BLaER1 (cell line): ENCODE results near the gene ZNF525.

Source experiments
- H3K27ac ChIP-seq: shearing (Covaris generic); formaldehyde crosslinking; 2 replicates; pipeline ENCODE4 v1.8.1; 2022
- H3K27me3 ChIP-seq: shearing (Covaris generic); formaldehyde crosslinking; 2 replicates; pipeline ENCODE4 v1.8.1; 2022
- H3K36me3 ChIP-seq: shearing (Covaris generic); formaldehyde crosslinking; 2 replicates; pipeline ENCODE4 v1.8.1; 2022
- H3K4me1 ChIP-seq: shearing (Covaris generic); formaldehyde crosslinking; 2 replicates; pipeline ENCODE4 v1.8.1; 2022
- H3K4me2 ChIP-seq: shearing (Covaris generic); formaldehyde crosslinking; 2 replicates; pipeline ENCODE4 v1.8.1; 2022
- H3K4me3 ChIP-seq: shearing (Covaris generic); formaldehyde crosslinking; 2 replicates; pipeline ENCODE4 v1.8.1; 2022
- H3K9ac ChIP-seq: shearing (Covaris generic); formaldehyde crosslinking; 2 replicates; pipeline ENCODE4 v1.8.1; 2022
- H3K9me3 ChIP-seq: shearing (Covaris generic); formaldehyde crosslinking; 2 replicates; pipeline ENCODE4 v1.8.1; 2022
- H4K20me1 ChIP-seq: shearing (Covaris generic); formaldehyde crosslinking; 2 replicates; pipeline ENCODE4 v1.8.1; 2022
- Cebpa-rat ChIP-seq: shearing (Covaris generic); IDR thresholded peaks from 2 replicates; pipeline ENCODE4 v1.8.1; 2022

The ZNF525 gene

GRCh38 chr19:53424968-53425597 is 59.6 kb downstream of the ZNF525 start:
- H4K20me1 ChIP-seq: no peaks in the 10 kb centered on the region
- H3K4me1 ChIP-seq: no peaks in the 10 kb centered on the region
- H3K9ac ChIP-seq: no peak overlapping the region
- no peak overlapping the region for H3K4me3 ChIP-seq
- no peaks in the 10 kb centered on the region for H3K36me3 ChIP-seq
- TF ChIP-seq Cebpa-rat: no peak
- H3K27me3 ChIP-seq: no peaks in the 10 kb centered on the region
- H3K27ac ChIP-seq: no peak overlapping the region
- H3K9me3 ChIP-seq: 0 out of 2 replicates have a peak, but pooled peaks cover 5% of the 10 kb centered on the region
- H3K4me2 ChIP-seq: no peak overlapping the region

GRCh38 chr19:53431399-53432087 is 66.0 kb downstream of the ZNF525 start, which contains the start of gene ZNF761:
Gene ZNF761 (plus strand): TSS chr19:53431984. CDS start chr19:53447269, 15,285 bp downstream.
- no peaks in the 10 kb centered on the region for H4K20me1 ChIP-seq
- peak within 1 kb of the TSS; percentile 86 for H3K27ac ChIP-seq

GRCh38 chr19:53432088-53432661 is 66.7 kb downstream of the ZNF525 start:
- H3K9ac ChIP-seq: peak overlapping the region; percentile 92
- peak overlapping the region; percentile 93 for H3K4me3 ChIP-seq
- H3K36me3 ChIP-seq: peaks cover 38% of the 10 kb centered on the region
- no peaks in the 10 kb centered on the region for H4K20me1 ChIP-seq
- peak overlapping the region; percentile 86 for H3K4me2 ChIP-seq
- peaks cover 24% of the 10 kb centered on the region for H3K9me3 ChIP-seq
- H3K27ac ChIP-seq: peak overlapping the region; percentile 86
- H3K4me1 ChIP-seq: peaks cover 14% of the 10 kb centered on the region
- TF ChIP-seq Cebpa-rat: no peak
- H3K27me3 ChIP-seq: no peaks in the 10 kb centered on the region

More at GRCh38 chr19:53431399-53432087, 66.0 kb downstream of the ZNF525 start, which contains the start of gene ZNF761:
- peak within 1 kb of the TSS; percentile 87 for H3K4me2 ChIP-seq
- H3K27me3 ChIP-seq: no peaks in the 10 kb centered on the region
- H3K4me1 ChIP-seq: peaks cover 14% of the 10 kb centered on the region
- no peak for TF ChIP-seq Cebpa-rat
- peaks cover 19% of the 10 kb centered on the region for H3K9me3 ChIP-seq
- H3K4me3 ChIP-seq: peak within 1 kb of the TSS; percentile 93
- peak within 1 kb of the TSS; percentile 92 for H3K9ac ChIP-seq
- H3K36me3 ChIP-seq: peaks cover 31% of the 10 kb centered on the region
